ENCODE measurements around the gene WDR27.

The WDR27 gene

GRCh38 chr6:169500688-169501087 is 201.1 kb downstream of the WDR27 start:
- Histone ChIP-seq H3K36me3 (ENCODE audit: control insufficient read depth in 2 of 2, insufficient read depth in 2 of 2, low read length in 2 of 2) (no peaks in the 10 kb centered on the region), H3K27me3 (ENCODE audit: control insufficient read depth in 1 of 2, insufficient read depth in 2 of 2, low read length in 2 of 2) (no peaks in the 10 kb centered on the region), H3K4me1 (ENCODE audit: control insufficient read depth, insufficient read depth, low read length) (no peaks in the 10 kb centered on the region), H3K9me3 (ENCODE audit: control insufficient read depth in 2 of 2, low read length in 2 of 2) (no peaks in the 10 kb centered on the region), H3K9ac (ENCODE audit: low read length in 2 of 2) (no peak overlapping the region), H3K27ac (ENCODE audit: low read length) (no peak overlapping the region), H3K4me3 (ENCODE audit: low read length in 2 of 2) (no peak overlapping the region)

- Histone ChIP-seq H3K9ac (ENCODE audit: low read length in 2 of 2) (no peak overlapping the region), H3K4me3 (ENCODE audit: low read length in 2 of 2) (no peak overlapping the region), H3K27ac (ENCODE audit: low read length) (no peak overlapping the region)
Observed at GRCh38 chr6:169499848-169500247, 202.0 kb downstream of the WDR27 start.

GRCh38 chr6:169498916-169499513 is 202.8 kb downstream of the WDR27 start:
- no peaks in the 10 kb centered on the region for H3K27me3 ChIP-seq (ENCODE audit: control insufficient read depth in 1 of 2, insufficient read depth in 2 of 2, low read length in 2 of 2)
- H3K36me3 ChIP-seq (ENCODE audit: control insufficient read depth in 2 of 2, insufficient read depth in 2 of 2, low read length in 2 of 2): no peaks in the 10 kb centered on the region
- no peaks in the 10 kb centered on the region for H3K4me1 ChIP-seq (ENCODE audit: control insufficient read depth, insufficient read depth, low read length)
- no peaks in the 10 kb centered on the region for H3K9me3 ChIP-seq (ENCODE audit: control insufficient read depth in 2 of 2, low read length in 2 of 2)
- H3K9ac ChIP-seq (ENCODE audit: low read length in 2 of 2): no peak overlapping the region
- no peak overlapping the region for H3K27ac ChIP-seq (ENCODE audit: low read length)
- H3K4me3 ChIP-seq (ENCODE audit: low read length in 2 of 2): no peak overlapping the region

More at GRCh38 chr6:169499848-169500247, 202.0 kb downstream of the WDR27 start:
- no peaks in the 10 kb centered on the region for H3K36me3 ChIP-seq (ENCODE audit: control insufficient read depth in 2 of 2, insufficient read depth in 2 of 2, low read length in 2 of 2)
- H3K27me3 ChIP-seq (ENCODE audit: control insufficient read depth in 1 of 2, insufficient read depth in 2 of 2, low read length in 2 of 2): no peaks in the 10 kb centered on the region
- no peaks in the 10 kb centered on the region for H3K4me1 ChIP-seq (ENCODE audit: control insufficient read depth, insufficient read depth, low read length)
- no peaks in the 10 kb centered on the region for H3K9me3 ChIP-seq (ENCODE audit: control insufficient read depth in 2 of 2, low read length in 2 of 2)

- Histone ChIP-seq H3K27ac (ENCODE audit: low read length) (no peak overlapping the region), H3K9ac (ENCODE audit: low read length in 2 of 2) (no peak overlapping the region), H3K27me3 (ENCODE audit: control insufficient read depth in 1 of 2, insufficient read depth in 2 of 2, low read length in 2 of 2) (no peaks in the 10 kb centered on the region), H3K9me3 (ENCODE audit: control insufficient read depth in 2 of 2, low read length in 2 of 2) (no peaks in the 10 kb centered on the region), H3K36me3 (ENCODE audit: control insufficient read depth in 2 of 2, insufficient read depth in 2 of 2, low read length in 2 of 2) (no peaks in the 10 kb centered on the region), H3K4me1 (ENCODE audit: control insufficient read depth, insufficient read depth, low read length) (no peaks in the 10 kb centered on the region), H3K4me3 (ENCODE audit: low read length in 2 of 2) (no peak overlapping the region)
Observed at GRCh38 chr6:169495601-169496000, 206.2 kb downstream of the WDR27 start.

- Histone ChIP-seq H3K9ac (ENCODE audit: low read length in 2 of 2) (no peak overlapping the region), H3K4me1 (ENCODE audit: control insufficient read depth, insufficient read depth, low read length) (peaks cover 8% of the 10 kb centered on the region), H3K9me3 (ENCODE audit: control insufficient read depth in 2 of 2, low read length in 2 of 2) (no peaks in the 10 kb centered on the region), H3K4me3 (ENCODE audit: low read length in 2 of 2) (no peak overlapping the region), H3K27ac (ENCODE audit: low read length) (no peak overlapping the region), H3K27me3 (ENCODE audit: control insufficient read depth in 1 of 2, insufficient read depth in 2 of 2, low read length in 2 of 2) (no peaks in the 10 kb centered on the region), H3K36me3 (ENCODE audit: control insufficient read depth in 2 of 2, insufficient read depth in 2 of 2, low read length in 2 of 2) (no peaks in the 10 kb centered on the region)
Observed at GRCh38 chr6:169494038-169494437, 207.8 kb downstream of the WDR27 start.

- Histone ChIP-seq H3K27me3 (ENCODE audit: control insufficient read depth in 1 of 2, insufficient read depth in 2 of 2, low read length in 2 of 2) (no peaks in the 10 kb centered on the region), H3K36me3 (ENCODE audit: control insufficient read depth in 2 of 2, insufficient read depth in 2 of 2, low read length in 2 of 2) (no peaks in the 10 kb centered on the region), H3K4me1 (ENCODE audit: control insufficient read depth, insufficient read depth, low read length) (peaks cover 9% of the 10 kb centered on the region), H3K4me3 (ENCODE audit: low read length in 2 of 2) (no peak overlapping the region), H3K27ac (ENCODE audit: low read length) (no peak overlapping the region), H3K9ac (ENCODE audit: low read length in 2 of 2) (no peak overlapping the region), H3K9me3 (ENCODE audit: control insufficient read depth in 2 of 2, low read length in 2 of 2) (no peaks in the 10 kb centered on the region)
Observed at GRCh38 chr6:169491482-169491881, 210.3 kb downstream of the WDR27 start.

- H3K4me1 ChIP-seq (ENCODE audit: control insufficient read depth, insufficient read depth, low read length): peaks cover 9% of the 10 kb centered on the region
- H3K9ac ChIP-seq (ENCODE audit: low read length in 2 of 2): no peak overlapping the region
- H3K4me3 ChIP-seq (ENCODE audit: low read length in 2 of 2): no peak overlapping the region
- H3K36me3 ChIP-seq (ENCODE audit: control insufficient read depth in 2 of 2, insufficient read depth in 2 of 2, low read length in 2 of 2): no peaks in the 10 kb centered on the region
- H3K9me3 ChIP-seq (ENCODE audit: control insufficient read depth in 2 of 2, low read length in 2 of 2): no peaks in the 10 kb centered on the region
- no peak overlapping the region for H3K27ac ChIP-seq (ENCODE audit: low read length)
- H3K27me3 ChIP-seq (ENCODE audit: control insufficient read depth in 1 of 2, insufficient read depth in 2 of 2, low read length in 2 of 2): no peaks in the 10 kb centered on the region
Observed at GRCh38 chr6:169490830-169491229, 211.0 kb downstream of the WDR27 start.

GRCh38 chr6:169490246-169490641 is 211.6 kb downstream of the WDR27 start:
- H3K4me1 ChIP-seq (ENCODE audit: control insufficient read depth, insufficient read depth, low read length): peaks cover 9% of the 10 kb centered on the region
- H3K27ac ChIP-seq (ENCODE audit: low read length): no peak overlapping the region
- no peaks in the 10 kb centered on the region for H3K9me3 ChIP-seq (ENCODE audit: control insufficient read depth in 2 of 2, low read length in 2 of 2)
- no peaks in the 10 kb centered on the region for H3K36me3 ChIP-seq (ENCODE audit: control insufficient read depth in 2 of 2, insufficient read depth in 2 of 2, low read length in 2 of 2)
- no peak overlapping the region for H3K4me3 ChIP-seq (ENCODE audit: low read length in 2 of 2)
- H3K27me3 ChIP-seq (ENCODE audit: control insufficient read depth in 1 of 2, insufficient read depth in 2 of 2, low read length in 2 of 2): no peaks in the 10 kb centered on the region
- H3K9ac ChIP-seq (ENCODE audit: low read length in 2 of 2): no peak overlapping the region

- H3K27ac ChIP-seq (ENCODE audit: low read length): no peak overlapping the region
- H3K9me3 ChIP-seq (ENCODE audit: control insufficient read depth in 2 of 2, low read length in 2 of 2): no peaks in the 10 kb centered on the region
- H3K9ac ChIP-seq (ENCODE audit: low read length in 2 of 2): no peak overlapping the region
- no peak overlapping the region for H3K4me3 ChIP-seq (ENCODE audit: low read length in 2 of 2)
- H3K27me3 ChIP-seq (ENCODE audit: control insufficient read depth in 1 of 2, insufficient read depth in 2 of 2, low read length in 2 of 2): no peaks in the 10 kb centered on the region
- H3K4me1 ChIP-seq (ENCODE audit: control insufficient read depth, insufficient read depth, low read length): peaks cover 9% of the 10 kb centered on the region
- no peaks in the 10 kb centered on the region for H3K36me3 ChIP-seq (ENCODE audit: control insufficient read depth in 2 of 2, insufficient read depth in 2 of 2, low read length in 2 of 2)
Observed at GRCh38 chr6:169489563-169490245, 212.1 kb downstream of the WDR27 start.

GRCh38 chr6:169487579-169488436 is 214.0 kb downstream of the WDR27 start:
- H3K36me3 ChIP-seq (ENCODE audit: control insufficient read depth in 2 of 2, insufficient read depth in 2 of 2, low read length in 2 of 2): no peaks in the 10 kb centered on the region
- no peak overlapping the region for H3K9ac ChIP-seq (ENCODE audit: low read length in 2 of 2)
- H3K27me3 ChIP-seq (ENCODE audit: control insufficient read depth in 1 of 2, insufficient read depth in 2 of 2, low read length in 2 of 2): no peaks in the 10 kb centered on the region
- peaks cover 9% of the 10 kb centered on the region for H3K4me1 ChIP-seq (ENCODE audit: control insufficient read depth, insufficient read depth, low read length)
- H3K4me3 ChIP-seq (ENCODE audit: low read length in 2 of 2): no peak overlapping the region
- no peak overlapping the region for H3K27ac ChIP-seq (ENCODE audit: low read length)
- no peaks in the 10 kb centered on the region for H3K9me3 ChIP-seq (ENCODE audit: control insufficient read depth in 2 of 2, low read length in 2 of 2)

Data from stomach smooth muscle (tissue), 2 donors.